GM12878 (cell line): ENCODE data around the gene AGAP3. TPM values are rescaled to one million over a fixed set of nuclear protein-coding genes. Genes with fewer than 3 reads are reported as not detected.

Experiments used
- ATAC-seq: fragments of 200-7000 bp; cut with Tn5 transposase; 3 replicates; pipeline ENCODE4 v1.9.1; 2020; ENCODE audit warnings: mild to moderate bottlenecking, moderate library complexity
- BruUV-seq: library from RNA; stranded (reverse); fragments of 400-500 nt; replicated peaks from 2 replicates; lab custom pipeline; 2021; lab: Mats Ljungman, UMichigan
- CTCF ChIA-PET: fragments of 300-600 bp; sonication (Branson Sonifier 250); formaldehyde crosslinking; extraction: SDS; loops from one replicate; lab custom pipeline; 2021; ENCODE audit warnings: inconsistent platforms; lab: Yijun Ruan, JAX
- POLR2A ChIA-PET: fragments of 350-600 bp; formaldehyde crosslinking; extraction: SDS; loops from one replicate; lab custom pipeline; 2021; ENCODE audit warnings: inconsistent platforms; lab: Charles Lee
- RAD21 ChIA-PET: fragments of 300-600 bp; sonication (Branson Sonifier 250); formaldehyde crosslinking; loops from one replicate; lab custom pipeline; 2023; ENCODE audit warnings: antibody characterized with exemption; ENCODE audit not compliant: unreplicated experiment; lab: Charles Lee
- SMC1A ChIA-PET: fragments of 300-600 bp; sonication (Branson Sonifier 250); formaldehyde crosslinking; loops from one replicate; lab custom pipeline; 2023; ENCODE audit not compliant: unreplicated experiment, uncharacterized antibody; lab: Charles Lee
- DNase-seq: peaks from one replicate; pipeline ENCODE4 v3.0.0-alpha.2; 2011; ENCODE audit warnings: low read depth, low spot score
- FAIRE-seq: peaks from 3 replicates; lab custom pipeline; 2011; peaks lifted over from hg19 to GRCh38; lab: Jason Lieb, UNC
- H2AFZ ChIP-seq: 2 replicates; pipeline ENCODE4 v1.6.0; 2011; ENCODE audit warnings: low read depth, low read length, control low read depth; ENCODE audit not compliant: control insufficient read depth
- H3K27ac ChIP-seq: 2 replicates; pipeline ENCODE4 v1.5.1; 2011; ENCODE audit warnings: control low read depth; ENCODE audit not compliant: control insufficient read depth, insufficient read depth
- H3K27me3 ChIP-seq, 2 experiments: replicated peaks in 1 of 2; 2 replicates each; pipeline versions ENCODE4 v1.6.0 to v1.6.1; 2011; ENCODE audit warnings: low read length in 1 of 2; ENCODE audit not compliant: control insufficient read depth in 2 of 2, insufficient read depth in 2 of 2
- H3K36me3 ChIP-seq, 2 experiments: 2 replicates each; pipeline ENCODE4 v1.5.1; 2011; ENCODE audit warnings: low read length in 1 of 2; ENCODE audit not compliant: control insufficient read depth in 2 of 2, insufficient read depth in 2 of 2
- H3K4me1 ChIP-seq: 2 replicates; pipeline ENCODE4 v1.6.1; 2011; ENCODE audit warnings: mild to moderate bottlenecking, low read length, moderate library complexity, mixed read lengths; ENCODE audit not compliant: control insufficient read depth, insufficient read depth
- H3K4me2 ChIP-seq: 2 replicates; pipeline ENCODE4 v1.6.0; 2011; ENCODE audit warnings: control low read depth; ENCODE audit not compliant: control insufficient read depth, insufficient read depth
- H3K4me3 ChIP-seq: fragments of 200-600 bp; sonication (generic); 2 replicates; pipeline ENCODE4 v1.5.1; 2016
- H3K79me2 ChIP-seq: 2 replicates; pipeline ENCODE4 v1.6.0; 2011; ENCODE audit warnings: low read length; ENCODE audit not compliant: control insufficient read depth, insufficient read depth
- H3K9ac ChIP-seq: 2 replicates; pipeline ENCODE4 v1.8.0; 2011; ENCODE audit warnings: low read length, control low read depth, mixed read lengths; ENCODE audit not compliant: control insufficient read depth, insufficient read depth
- H3K9me3 ChIP-seq: replicated peaks from 3 replicates; pipeline ENCODE4 v1.5.1; 2011; ENCODE audit warnings: mild to moderate bottlenecking, low read length; ENCODE audit not compliant: control insufficient read depth, insufficient read depth
- H4K20me1 ChIP-seq: 2 replicates; pipeline ENCODE4 v1.6.0; 2011; ENCODE audit not compliant: control insufficient read depth, insufficient read depth
- CHD1 ChIP-seq: IDR thresholded peaks from 2 replicates; pipeline ENCODE4 v1.6.1; 2012; ENCODE audit warnings: low read depth, low read length, improper control_type of control experiment
- KDM1A ChIP-seq: fragments of 200-600 bp; sonication (generic); IDR thresholded peaks from 2 replicates; pipeline ENCODE4 v1.6.1; 2016; ENCODE audit warnings: borderline replicate concordance
- MYC ChIP-seq: IDR thresholded peaks from 2 replicates; pipeline ENCODE4 v1.6.1; 2011; ENCODE audit warnings: mild to moderate bottlenecking, low read length, moderate library complexity, inconsistent platforms; ENCODE audit not compliant: insufficient read depth, insufficient replicate concordance, insufficient read length, severe bottlenecking
- NRF1 ChIP-seq: conservative IDR thresholded peaks from 2 replicates; pipeline ENCODE4 v1.6.1; 2011; ENCODE audit warnings: mild to moderate bottlenecking, low read depth, low read length, improper control_type of control experiment
- SKIL ChIP-seq: fragments of 450-650 bp; IDR thresholded peaks from 2 replicates; pipeline ENCODE4 v1.6.1; 2017; ENCODE audit warnings: mild to moderate bottlenecking, low read depth, inconsistent platforms; ENCODE audit not compliant: poor library complexity, severe bottlenecking
- WGBS: methylation state at CpG from one replicate; pipeline ENCODE4 v1.1.6; 2016; ENCODE audit warnings: low lambda C conversion rate; ENCODE audit not compliant: insufficient replicate concordance, insufficient coverage; ENCODE audit errors: missing lambda C conversion rate; 5-methylcytosine and 5-hydroxymethylcytosine counted together
- in situ Hi-C: fragments of 300-500 bp; cut with MboI; formaldehyde crosslinking; loops from 9 replicates; pipeline ENCODE4 v1.14.3; 2018; ENCODE audit warnings: mixed read lengths
- intact Hi-C: fragments of 100-400 bp; cut with micrococcal nuclease; formaldehyde crosslinking; loops from one replicate; pipeline ENCODE4 v1.14.2; 2022; ENCODE audit not compliant: unreplicated experiment
- polyA plus RNA-seq, 11 experiments: library from polyadenylated mRNA; depleted of rRNA in 4 of 11; unstranded in 6 of 11; stranded (reverse) in 5 of 11; fragments of >200 nt; fragmentation: Nextera tagmentation in 4 of 11; fragmentation: Illumina TruSeq in 1 of 11; extraction: Ambion mirVana in 4 of 11; extraction: Trizol in 1 of 11; gene quantifications; 1 replicate in 1 of 11; 2 replicates in 10 of 11; pipeline versions ENCODE4 v1.2.1 to v1.2.3, GENCODE V29; 2011 to 2016; ENCODE audit warnings: inconsistent platforms in 2 of 11, missing spikeins in 2 of 11, low read depth in 1 of 11
- total RNA-seq, 4 experiments: library from RNA; depleted of rRNA in 3 of 4; stranded (reverse); fragments of >200 nt in 3 of 4; fragmentation: Illumina TruSeq in 1 of 4; extraction: Trizol in 1 of 4; gene quantifications; 2 replicates each; pipeline versions ENCODE4 v1.2.1 to v1.2.3, GENCODE V29; 2013 to 2021

The AGAP3 gene
- total and polyA plus RNA-seq, 10 of the 15 experiments (the other 5 are each of a cell fraction or from before 2014, with no cell fraction given) = 1.8 to 68.1 (median 15.7) TPM

DNA sequence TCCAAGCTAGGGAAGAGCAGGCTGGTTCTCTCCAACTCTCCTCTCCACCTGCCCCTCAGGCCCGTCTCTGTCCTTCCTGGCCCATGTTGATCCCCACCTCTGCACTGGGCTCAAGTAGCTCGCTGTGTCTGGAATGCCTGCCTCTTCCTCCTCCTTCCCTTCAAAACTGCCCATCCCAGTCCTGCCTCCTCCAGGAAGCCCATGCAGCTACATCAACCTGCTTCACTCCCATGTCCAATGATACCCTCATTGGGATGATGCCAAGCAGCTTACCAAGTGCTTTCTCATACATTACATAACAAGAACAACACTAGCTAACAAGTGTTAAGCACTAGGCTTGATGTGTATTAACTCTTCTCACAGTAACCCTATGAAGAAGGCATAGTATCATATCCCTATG is 92.6 kb downstream of the AGAP3 start:
- H3K4me3 ChIP-seq = no peak overlapping the region
- ChIA-PET SMC1A (interaction anchor here (0.8 kb wide), 1 partner anchor 9 kb away, joined by 3 read pairs; no protein-coding TSS in a partner anchor), CTCF (interaction anchor here (1.7 kb wide), 1 partner anchor 13 kb away, joined by 5 read pairs; no protein-coding TSS in a partner anchor), RAD21 (no interaction called here), POLR2A (no interaction called here)
- no peak overlapping the region for H3K27ac ChIP-seq
- peaks cover 0 to 4% of the 10 kb centered on the region in 2 experiments; a peak in 3 of 4 replicates for H3K27me3 ChIP-seq
- no TSS peak for BruUV-seq
- no peak overlapping the region for H2AFZ ChIP-seq
- no peaks in the 10 kb centered on the region for H4K20me1 ChIP-seq
- no peaks in the 10 kb centered on the region for H3K36me3 ChIP-seq
- H3K9me3 ChIP-seq = no peaks in the 10 kb centered on the region
- intact Hi-C loops = no loop called here
- H3K9ac ChIP-seq = no peak overlapping the region
- in situ Hi-C loops = no loop called here
- no peak for FAIRE-seq
- WGBS = 33% methylated on average over 2 of the region's 2 CpGs
- H3K4me2 ChIP-seq = no peak overlapping the region
- no peaks in the 10 kb centered on the region for H3K79me2 ChIP-seq
- ATAC-seq = no peak
- DNase-seq = no peak
- TF ChIP-seq CHD1 = no peak
- TF ChIP-seq MYC = no peak
- no peak for TF ChIP-seq NRF1
- TF ChIP-seq SKIL = no peak
- no peak for TF ChIP-seq KDM1A
- H3K4me1 ChIP-seq = no peaks in the 10 kb centered on the region
